ENCODE results near the gene SLC4A9. TPM values are rescaled to one million over a fixed set of nuclear protein-coding genes. Genes with fewer than 3 reads are reported as not detected.
"Not testable (repeated sequence)": the region's sequence is repeated elsewhere in the genome, so short reads cannot be mapped to it uniquely, and the experiment has no call there.

Gene SLC4A9
- total and polyA plus RNA-seq, 2 donors = 0.06 to 0.11 TPM

- no peak overlapping the region for H3K4me3 ChIP-seq (ENCODE audit: low read depth, low read length)
- H3K36me3 ChIP-seq (ENCODE audit: insufficient read depth) = no peaks in the 10 kb centered on the region
These were observed 48.8 kb downstream of the SLC4A9 start for GRCh38 chr5:140408750-140409241.

GRCh38 chr5:140413230-140413629, 53.2 kb downstream of the SLC4A9 start:
- no peak for DNase-seq (ENCODE audit: extremely low spot score)
- Histone ChIP-seq H3K27ac (ENCODE audit: low read depth) (no peak overlapping the region), H3K4me3 (ENCODE audit: low read depth, low read length) (no peak overlapping the region), H3K36me3 (ENCODE audit: insufficient read depth) (no peaks in the 10 kb centered on the region), H3K4me1 (ENCODE audit: insufficient read depth) (no peaks in the 10 kb centered on the region)
- 64% methylated on average over 1 of the region's 1 CpG for WGBS

More at GRCh38 chr5:140408750-140409241, 48.8 kb downstream of the SLC4A9 start:
- peak overlapping the region; percentile 38 for H3K27ac ChIP-seq (ENCODE audit: low read depth)
- no peak for DNase-seq (ENCODE audit: extremely low spot score)
- 53% methylated on average over 4 of the region's 4 CpGs for WGBS
- H3K4me1 ChIP-seq (ENCODE audit: insufficient read depth) = no peaks in the 10 kb centered on the region

- Histone ChIP-seq H3K4me3 (ENCODE audit: low read depth, low read length) (no peak overlapping the region), H3K27ac (ENCODE audit: low read depth) (no peak overlapping the region), H3K36me3 (ENCODE audit: insufficient read depth) (peaks cover 1% of the 10 kb centered on the region), H3K4me1 (ENCODE audit: insufficient read depth) (no peaks in the 10 kb centered on the region)
- no peak for DNase-seq (ENCODE audit: extremely low spot score)
- WGBS = 98% methylated on average over 2 of the region's 2 CpGs
These were observed 57.2 kb downstream of the SLC4A9 start for GRCh38 chr5:140417235-140417634.

GRCh38 chr5:140418862-140419520, 59.0 kb downstream of the SLC4A9 start:
- DNase-seq (ENCODE audit: extremely low spot score) = no peak
- no peak overlapping the region for H3K4me3 ChIP-seq (ENCODE audit: low read depth, low read length)
- H3K36me3 ChIP-seq (ENCODE audit: insufficient read depth) = peaks cover 1% of the 10 kb centered on the region
- H3K27ac ChIP-seq (ENCODE audit: low read depth) = no peak overlapping the region
- H3K4me1 ChIP-seq (ENCODE audit: insufficient read depth) = no peaks in the 10 kb centered on the region
- 100% methylated on average over 1 of the region's 1 CpG for WGBS

- Histone ChIP-seq H3K36me3 (ENCODE audit: insufficient read depth) (peaks cover 1% of the 10 kb centered on the region), H3K4me3 (ENCODE audit: low read depth, low read length) (no peak overlapping the region), H3K4me1 (ENCODE audit: insufficient read depth) (no peaks in the 10 kb centered on the region), H3K27ac (ENCODE audit: low read depth) (no peak overlapping the region)
- 97% methylated on average over 4 of the region's 4 CpGs for WGBS
- no peak for DNase-seq (ENCODE audit: extremely low spot score)
These were observed 60.2 kb downstream of the SLC4A9 start for GRCh38 chr5:140420226-140420570.

GRCh38 chr5:140420665-140421361, 60.8 kb downstream of the SLC4A9 start:
- H3K4me1 ChIP-seq (ENCODE audit: insufficient read depth) = no peaks in the 10 kb centered on the region
- 94% methylated on average over 5 of the region's 5 CpGs for WGBS
- no peak overlapping the region for H3K27ac ChIP-seq (ENCODE audit: low read depth)
- H3K4me3 ChIP-seq (ENCODE audit: low read depth, low read length) = no peak overlapping the region
- H3K36me3 ChIP-seq (ENCODE audit: insufficient read depth) = peaks cover 1% of the 10 kb centered on the region
- DNase-seq (ENCODE audit: extremely low spot score) = no peak

- DNase-seq (ENCODE audit: extremely low spot score) = not testable (repeated sequence)
- 83% methylated on average over 7 of the region's 7 CpGs for WGBS
These were observed 61.4 kb downstream of the SLC4A9 start for GRCh38 chr5:140421375-140421774.

GRCh38 chr5:140423609-140424008, 63.6 kb downstream of the SLC4A9 start:
- WGBS = 92% methylated on average over 2 of the region's 2 CpGs
- DNase-seq (ENCODE audit: extremely low spot score) = no peak
- Histone ChIP-seq H3K4me3 (ENCODE audit: low read depth, low read length) (no peak overlapping the region), H3K4me1 (ENCODE audit: insufficient read depth) (no peaks in the 10 kb centered on the region), H3K27ac (ENCODE audit: low read depth) (no peak overlapping the region), H3K36me3 (ENCODE audit: insufficient read depth) (peaks cover 1% of the 10 kb centered on the region)

More at GRCh38 chr5:140421375-140421774, 61.4 kb downstream of the SLC4A9 start:
- H3K4me1 ChIP-seq (ENCODE audit: insufficient read depth); H3K27ac ChIP-seq (ENCODE audit: low read depth); H3K36me3 ChIP-seq (ENCODE audit: insufficient read depth); H3K4me3 ChIP-seq (ENCODE audit: low read depth, low read length): not testable (repeated sequence)

GRCh38 chr5:140424135-140424534, 64.1 kb downstream of the SLC4A9 start:
- H3K27ac ChIP-seq (ENCODE audit: low read depth) = no peak overlapping the region
- H3K4me1 ChIP-seq (ENCODE audit: insufficient read depth) = no peaks in the 10 kb centered on the region
- peaks cover 1% of the 10 kb centered on the region for H3K36me3 ChIP-seq (ENCODE audit: insufficient read depth)
- H3K4me3 ChIP-seq (ENCODE audit: low read depth, low read length) = no peak overlapping the region
- 61% methylated on average over 3 of the region's 3 CpGs for WGBS
- DNase-seq (ENCODE audit: extremely low spot score) = no peak

Small RNA genes within 50 kb of the gene (small RNA-seq; reads per million reads assigned to genes)
- not detected for gene RNU4-14P

Other genes starting within 250 kb of the SLC4A9 start
- gene PURA, start 246.1 kb upstream of the SLC4A9 start, total RNA-seq = 34.5 TPM
- 9.6 TPM for gene PURA, start 246.1 kb upstream of the SLC4A9 start, polyA plus RNA-seq
- 25.0 TPM for gene IGIP, start 234.3 kb upstream of the SLC4A9 start, total RNA-seq
- 9.0 TPM for gene IGIP, start 234.3 kb upstream of the SLC4A9 start, polyA plus RNA-seq
- gene CYSTM1, start 185.0 kb upstream of the SLC4A9 start, total RNA-seq = 7.8 TPM
- gene CYSTM1, start 185.0 kb upstream of the SLC4A9 start, polyA plus RNA-seq = 65.2 TPM
- 40.6 TPM for gene PFDN1, start 57.1 kb upstream of the SLC4A9 start, total RNA-seq
- gene PFDN1, start 57.1 kb upstream of the SLC4A9 start, polyA plus RNA-seq = 86.5 TPM
- 9.7 TPM for gene HBEGF, start 13.6 kb upstream of the SLC4A9 start, total RNA-seq
- gene HBEGF, start 13.6 kb upstream of the SLC4A9 start, polyA plus RNA-seq = 13.5 TPM
- gene ANKHD1, start 41.6 kb downstream of the SLC4A9 start, total RNA-seq = 219 TPM
- gene ANKHD1, start 41.6 kb downstream of the SLC4A9 start, polyA plus RNA-seq = 53.4 TPM
- 0.69 TPM for gene EIF4EBP3, start 187.5 kb downstream of the SLC4A9 start, total RNA-seq
- 33.2 TPM for gene EIF4EBP3, start 187.5 kb downstream of the SLC4A9 start, polyA plus RNA-seq
- gene SRA1, start 197.3 kb downstream of the SLC4A9 start, total RNA-seq = 13.7 TPM
- 22.1 TPM for gene SRA1, start 197.3 kb downstream of the SLC4A9 start, polyA plus RNA-seq
- 15.3 TPM for gene APBB3, start 204.4 kb downstream of the SLC4A9 start, total RNA-seq
- gene APBB3, start 204.4 kb downstream of the SLC4A9 start, polyA plus RNA-seq = 27.2 TPM
- gene SLC35A4, start 204.6 kb downstream of the SLC4A9 start, total RNA-seq = 17.0 TPM
- 69.7 TPM for gene SLC35A4, start 204.6 kb downstream of the SLC4A9 start, polyA plus RNA-seq

Data from urinary bladder (tissue), 4 donors.